Umbilical cord (tissue), 2 donors: Measurements from ENCODE around the gene MCM9. TPM values are rescaled to one million over a fixed set of nuclear protein-coding genes. Genes with fewer than 3 reads are reported as not detected.
"Not testable (repeated sequence)": the region's sequence is repeated elsewhere in the genome, so short reads cannot be mapped to it uniquely, and the experiment has no call there.

ENCODE experiments used
- DNase-seq: peaks from one replicate; pipeline ENCODE4 v3.0.0-alpha.2; 2015; ENCODE audit warnings: low spot score
- total RNA-seq: library from RNA; depleted of rRNA; stranded (reverse); fragments of >200 nt; gene quantifications from one replicate; pipeline ENCODE4 v1.2.3, GENCODE V29; 2014; ENCODE audit warnings: low replicate concordance; ENCODE audit not compliant: insufficient read depth

The MCM9 gene
- total RNA-seq, 1 donor from 2014 or later, result 21.4 TPM

GRCh38 chr6:118770835-118771234 is 164.1 kb downstream of the MCM9 start:
- no peak for DNase-seq

GRCh38 chr6:118770112-118770788 is 164.7 kb downstream of the MCM9 start:
- DNase-seq, result peak; percentile 53

GRCh38 chr6:118768904-118769325 is 166.0 kb downstream of the MCM9 start:
- peak; percentile 60 for DNase-seq

- DNase-seq, result no peak
Measured at GRCh38 chr6:118768441-118768840, 166.5 kb downstream of the MCM9 start.

GRCh38 chr6:118765316-118765715 is 169.6 kb downstream of the MCM9 start:
- not testable (repeated sequence) for DNase-seq

GRCh38 chr6:118764766-118765165 is 170.2 kb downstream of the MCM9 start:
- DNase-seq, result no peak

Other genes with a start within 250 kb of the MCM9 start
- gene ASF1A, start 41.0 kb downstream of the MCM9 start, total RNA-seq, result 12.8 TPM
- 8.7 TPM for gene FAM184A, start 143.5 kb upstream of the MCM9 start, total RNA-seq